Spinal cord (tissue), 10 donors: Measurements from ENCODE around the gene ZNF670. TPM values are rescaled to one million over a fixed set of nuclear protein-coding genes. Genes with fewer than 3 reads are reported as not detected.
"Not testable (repeated sequence)": the region's sequence is repeated elsewhere in the genome, so short reads cannot be mapped to it uniquely, and the experiment has no call there.

Source experiments
- DNase-seq, 6 donors: peaks; one replicate each; pipeline versions ENCODE4 v3.0.0 to v3.0.0-alpha.2; 2013 to 2015; ENCODE audit warnings: low spot score in 6 of 6, low read depth in 4 of 6
- H3K27ac ChIP-seq: one replicate; pipeline ENCODE4 v1.5.1; 2013; ENCODE audit warnings: low read depth, low read length, control low read depth
- H3K27me3 ChIP-seq: one replicate; pipeline ENCODE4 v1.6.1; 2013; ENCODE audit warnings: low read length; ENCODE audit not compliant: control insufficient read depth, insufficient read depth
- H3K36me3 ChIP-seq: one replicate; pipeline ENCODE4 v1.6.1; 2013; ENCODE audit warnings: low read length; ENCODE audit not compliant: control insufficient read depth, insufficient read depth
- H3K4me1 ChIP-seq: one replicate; pipeline ENCODE4 v1.6.1; 2013; ENCODE audit warnings: low read length; ENCODE audit not compliant: control insufficient read depth, insufficient read depth
- H3K4me3 ChIP-seq: one replicate; pipeline ENCODE4 v1.5.1; 2013; ENCODE audit warnings: low read depth, low read length, control low read depth
- H3K9me3 ChIP-seq: one replicate; pipeline ENCODE4 v1.6.1; 2013; ENCODE audit warnings: low read length; ENCODE audit not compliant: control insufficient read depth, insufficient read depth
- WGBS: methylation state at CpG from one replicate; pipeline ENCODE4 v1.1.5; 2013; ENCODE audit warnings: missing lambda C conversion rate; ENCODE audit not compliant: insufficient coverage; 5-methylcytosine and 5-hydroxymethylcytosine counted together
- long read RNA-seq, 4 donors: transcript quantifications; one replicate each; lab custom pipeline, GENCODE V29; 2026
- polyA plus RNA-seq, 2 donors: library from polyadenylated mRNA; unstranded; fragments of 120-200 nt; gene quantifications; one replicate each; pipeline ENCODE4 v1.2.1, GENCODE V29; 2013; ENCODE audit not compliant: insufficient read length in 2 of 2
- total RNA-seq, 2 donors: library from RNA; depleted of rRNA in 1 of 2; stranded (reverse); fragments of 120-200 nt in 1 of 2; fragments of >200 nt in 1 of 2; gene quantifications; one replicate each; pipeline versions ENCODE4 v1.2.3 to v1.2.4, GENCODE V29; 2013 to 2014
- donor health status: healthy.

Gene ZNF670
- total RNA-seq: 10 to 100 TPM in 1 of 2 donors, 1 to 10 TPM in 1; 6.7 to 13.1 TPM
- polyA plus RNA-seq: 1 to 10 TPM; 5.2 to 8.0 TPM
- long read RNA-seq, donor 1, partial matches to known transcripts: 0 of 2 reads
- long read RNA-seq, donor 1, other reads (novel, unspliced or antisense): 0 of 2 reads
- long read RNA-seq, donor 2, partial matches to known transcripts: 0 of 1 reads
- long read RNA-seq, donor 2, other reads (novel, unspliced or antisense): 0 of 1 reads
- long read RNA-seq, donor 3: 0 reads
- long read RNA-seq, donor 4, partial matches to known transcripts: 0 of 1 reads
- long read RNA-seq, donor 4, other reads (novel, unspliced or antisense): 0 of 1 reads

- Histone ChIP-seq H3K27ac (peak within 1 kb of the TSS; percentile 79), H3K27me3 (no peaks in the 10 kb centered on the region), H3K36me3 (no peaks in the 10 kb centered on the region), H3K9me3 (no peaks in the 10 kb centered on the region), H3K4me3 (peak within 1 kb of the TSS; percentile 92), H3K4me1 (peaks cover 6% of the 10 kb centered on the region)
- peak; percentile 86 to 98 (median 90) for DNase-seq
- WGBS: under 1% methylated on average over 55 of the region's 57 CpGs
These were observed at the start of gene ZNF670 for GRCh38 chr1:247078258-247079140. Gene ZNF670, minus strand, starts transcription at chr1:247078811. Its CDS starts 215 bp downstream, at chr1:247078596.

GRCh38 chr1:247127519-247128282 lies 49.1 kb upstream of the ZNF670 start:
- not testable (repeated sequence) for DNase-seq, H3K4me1 ChIP-seq, H3K27me3 ChIP-seq, H3K27ac ChIP-seq, H3K9me3 ChIP-seq, H3K36me3 ChIP-seq, H3K4me3 ChIP-seq
- 6% methylated on average over 9 of the region's 18 CpGs for WGBS

GRCh38 chr1:247126601-247127000 lies 48.0 kb upstream of the ZNF670 start:
- not testable (repeated sequence) for H3K27ac ChIP-seq, H3K27me3 ChIP-seq, DNase-seq, H3K4me1 ChIP-seq, H3K36me3 ChIP-seq, H3K9me3 ChIP-seq, H3K4me3 ChIP-seq
- no CpG with 5 or more reads among the region's 46 CpGs for WGBS

GRCh38 chr1:247126166-247126565 lies 47.6 kb upstream of the ZNF670 start:
- not testable (repeated sequence) for DNase-seq, H3K27ac ChIP-seq, H3K9me3 ChIP-seq, H3K27me3 ChIP-seq, H3K36me3 ChIP-seq, H3K4me3 ChIP-seq, H3K4me1 ChIP-seq
- WGBS: no CpG with 5 or more reads among the region's 25 CpGs

DNA sequence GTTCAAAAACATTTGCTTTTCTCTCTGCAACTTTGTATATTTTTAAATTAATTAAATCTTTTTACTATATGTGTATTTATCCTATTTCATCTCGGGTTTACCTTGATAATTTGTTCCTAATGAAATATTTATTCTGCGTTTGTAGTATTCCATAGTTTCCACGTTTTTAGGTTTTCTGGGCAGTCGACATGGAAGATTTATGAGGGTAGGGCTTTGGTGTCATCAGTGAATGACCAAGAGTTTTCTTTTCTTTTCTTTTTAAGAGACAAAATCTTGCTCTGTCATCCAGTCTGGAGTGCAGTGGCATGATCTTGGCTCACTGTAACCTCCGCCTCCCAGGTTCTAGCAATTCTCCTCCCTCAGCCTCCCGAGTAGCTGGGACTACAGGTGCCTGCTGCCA lies 42.8 kb upstream of the ZNF670 start:
- H3K9me3 ChIP-seq: no peaks in the 10 kb centered on the region
- H3K4me3 ChIP-seq: no peak overlapping the region
- no peak for DNase-seq
- H3K27ac ChIP-seq: no peak overlapping the region
- WGBS: no CpG with 5 or more reads among the region's 6 CpGs
- no peaks in the 10 kb centered on the region for H3K36me3 ChIP-seq
- H3K27me3 ChIP-seq: no peaks in the 10 kb centered on the region
- no peaks in the 10 kb centered on the region for H3K4me1 ChIP-seq

GRCh38 chr1:247120408-247120668 lies 41.7 kb upstream of the ZNF670 start:
- not testable (repeated sequence) for H3K27me3 ChIP-seq, H3K36me3 ChIP-seq, DNase-seq, H3K27ac ChIP-seq, H3K4me1 ChIP-seq, H3K4me3 ChIP-seq, H3K9me3 ChIP-seq
- 100% methylated on average over 4 of the region's 4 CpGs for WGBS

DNA sequence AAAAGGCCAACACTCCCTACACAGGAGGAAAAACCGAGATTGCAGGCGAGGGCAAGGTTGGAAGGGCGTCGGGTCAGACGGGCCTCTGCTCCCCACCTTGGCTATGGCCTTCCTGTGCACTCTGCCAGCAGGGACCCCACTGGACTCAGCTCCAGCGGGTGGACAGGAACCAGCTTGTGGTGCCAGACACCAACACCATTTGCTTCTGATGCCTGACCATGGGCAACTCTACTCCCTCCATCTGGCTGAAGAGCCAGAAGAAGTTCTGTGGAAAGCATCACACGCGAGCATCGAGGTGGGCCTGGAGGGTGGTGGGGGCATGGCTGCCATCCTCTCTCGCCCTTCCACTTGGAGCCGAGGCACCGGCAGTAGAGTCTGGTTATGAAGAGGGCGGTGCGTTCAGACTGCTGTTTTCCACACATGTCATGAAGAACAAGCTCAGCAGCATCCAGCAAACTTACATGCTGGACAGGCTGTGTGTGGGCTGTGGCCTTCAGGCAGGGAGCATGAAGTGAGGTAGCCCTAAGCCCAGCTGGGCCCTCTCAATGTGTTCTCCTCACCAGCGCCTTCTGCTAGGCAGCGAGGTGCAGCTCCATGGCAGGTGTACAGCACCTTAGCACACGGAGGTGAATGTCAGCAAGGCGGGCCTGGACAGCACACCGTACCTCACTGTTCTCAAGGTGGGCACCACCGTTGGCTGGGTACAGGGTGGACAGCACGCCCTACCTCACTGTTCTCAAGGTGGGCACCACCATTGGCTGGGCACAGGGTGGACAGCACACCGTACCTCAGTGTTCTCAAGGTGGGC lies 41.2 kb upstream of the ZNF670 start:
- 94% methylated on average over 22 of the region's 22 CpGs for whole genome bisulfite sequencing
- Histone ChIP-seq H3K4me1 (no peaks in the 10 kb centered on the region), H3K4me3 (no peak overlapping the region), H3K27ac (no peak overlapping the region), H3K27me3 (no peaks in the 10 kb centered on the region), H3K36me3 (no peaks in the 10 kb centered on the region), H3K9me3 (no peaks in the 10 kb centered on the region)
- DNase-seq: no peak

GRCh38 chr1:247118946-247119446 lies 40.4 kb upstream of the ZNF670 start:
- 72% methylated on average over 8 of the region's 11 CpGs for WGBS
- Histone ChIP-seq H3K27me3 (no peaks in the 10 kb centered on the region), H3K9me3 (no peaks in the 10 kb centered on the region), H3K27ac (no peak overlapping the region), H3K4me3 (no peak overlapping the region), H3K4me1 (no peaks in the 10 kb centered on the region), H3K36me3 (no peaks in the 10 kb centered on the region)
- DNase-seq: no peak

DNA sequence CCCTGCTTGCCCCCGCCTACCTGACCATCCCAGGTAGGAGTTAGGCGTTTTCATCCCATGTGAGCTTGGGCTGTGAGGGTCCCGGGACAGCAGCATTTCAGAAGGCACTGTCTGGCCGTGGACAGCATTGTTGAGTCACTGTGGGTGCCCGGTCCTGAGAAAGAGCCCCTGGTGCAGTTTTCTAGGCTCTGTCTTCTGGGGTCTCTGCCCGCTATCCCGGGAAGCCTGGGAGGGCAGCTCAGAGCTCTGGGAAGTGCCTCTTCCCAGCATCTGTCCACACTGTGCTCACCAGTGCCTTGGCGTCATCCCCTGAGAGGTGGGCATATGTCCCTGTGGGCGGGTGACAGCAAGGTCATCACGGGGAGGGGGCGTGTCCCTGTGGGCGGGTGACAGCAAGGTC lies 36.9 kb upstream of the ZNF670 start:
- 93% methylated on average over 7 of the region's 12 CpGs for WGBS
- H3K4me3 ChIP-seq: no peak overlapping the region
- no peak overlapping the region for H3K27ac ChIP-seq
- DNase-seq: no peak
- H3K27me3 ChIP-seq: no peaks in the 10 kb centered on the region
- peaks cover 15% of the 10 kb centered on the region for H3K4me1 ChIP-seq
- no peaks in the 10 kb centered on the region for H3K9me3 ChIP-seq
- H3K36me3 ChIP-seq: no peaks in the 10 kb centered on the region
